ENCODE results near the gene SERPINA3. TPM values are rescaled to one million over a fixed set of nuclear protein-coding genes. Genes with fewer than 3 reads are reported as not detected.

The SERPINA3 gene
- total RNA-seq, 2 donors from 2014 or later, result 352 to 505 TPM

GRCh38 chr14:94578712-94579111 lies 33.5 kb upstream of the SERPINA3 start:
- WGBS, result 92% methylated on average over 6 of the region's 6 CpGs
- Histone ChIP-seq H3K4me3 (no peak overlapping the region), H3K4me1 (replicated peaks) (no peaks in the 10 kb centered on the region), H3K9me3 (no peaks in the 10 kb centered on the region), H3K36me3 (no peaks in the 10 kb centered on the region), H3K27me3 (replicated peaks; ENCODE audit: insufficient read depth) (no peaks in the 10 kb centered on the region), H3K27ac (no peak overlapping the region)
- TF ChIP-seq POLR2AphosphoS5 (IDR thresholded peaks at IDR 0.05) (no peak), CTCF (IDR thresholded peaks at IDR 0.05) (no peak), POLR2A (IDR thresholded peaks at IDR 0.05) (no peak)
- intact Hi-C loops (cut with DNase I), result no loop called here
- DNase-seq (ENCODE audit: low spot score), result no peak

DNA sequence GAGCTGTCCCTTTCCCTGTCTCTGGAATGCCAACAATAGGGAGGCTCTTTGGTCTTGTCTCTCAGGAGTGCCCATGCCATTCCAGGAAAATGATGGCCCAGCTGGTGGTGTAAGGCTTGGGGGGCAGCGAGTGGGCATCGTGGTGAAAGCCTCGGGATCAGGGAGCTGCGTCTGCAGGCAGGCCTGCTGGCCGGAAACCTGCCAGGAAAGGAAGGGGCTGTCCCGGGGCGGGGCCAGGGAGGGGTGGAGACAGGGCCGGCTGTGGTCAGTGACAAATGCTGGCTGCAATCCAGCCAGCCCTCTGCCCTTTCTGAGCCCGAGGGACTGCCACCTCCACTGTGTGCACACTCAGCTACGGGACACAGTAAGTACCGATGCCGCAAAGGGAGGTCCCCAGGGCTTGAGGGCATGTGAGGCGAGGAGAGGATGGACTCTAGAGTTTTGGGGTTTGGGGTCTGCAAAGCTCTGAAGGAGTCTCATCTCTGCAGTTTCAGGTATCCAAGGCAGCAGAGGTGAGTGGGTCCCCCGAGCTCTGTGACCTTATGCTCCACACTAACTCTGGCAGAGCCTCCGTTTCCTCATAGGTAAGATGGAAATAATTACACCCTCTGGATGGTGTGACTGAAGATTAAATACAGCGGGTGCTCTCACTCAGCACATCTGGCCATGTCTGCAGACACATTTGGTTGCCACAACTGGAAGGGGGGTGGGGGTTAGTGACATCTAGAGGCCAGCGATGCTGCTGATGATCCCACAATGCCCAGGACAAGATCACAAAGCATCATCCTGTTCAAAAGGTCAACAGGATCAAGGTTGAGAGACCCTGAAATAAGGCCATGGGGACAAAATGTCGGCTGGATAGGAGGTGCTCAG lies 30.8 kb upstream of the SERPINA3 start, which contains the start of gene SERPINA5:
TSS of gene SERPINA5 (plus strand) at position 300 of the 873 bp plus-strand sequence. CDS start 5,937 bp downstream, outside the sequence.
- intact Hi-C loops (cut with DNase I), result no loop called here
- no peaks in the 10 kb centered on the region for H3K36me3 ChIP-seq
- WGBS, result 67% methylated on average over 18 of the region's 18 CpGs
- no peaks in the 10 kb centered on the region for H3K27me3 ChIP-seq (replicated peaks; ENCODE audit: insufficient read depth)
- no peak within 1 kb of the TSS for H3K27ac ChIP-seq
- no peak for DNase-seq (ENCODE audit: low spot score)
- TF ChIP-seq CTCF (IDR thresholded peaks at IDR 0.05), result no peak
- TF ChIP-seq POLR2AphosphoS5 (IDR thresholded peaks at IDR 0.05), result no peak
- no peak for TF ChIP-seq POLR2A (IDR thresholded peaks at IDR 0.05)
- no peaks in the 10 kb centered on the region for H3K9me3 ChIP-seq
- no peak within 1 kb of the TSS for H3K4me3 ChIP-seq
- H3K4me1 ChIP-seq (replicated peaks), result no peaks in the 10 kb centered on the region

DNA sequence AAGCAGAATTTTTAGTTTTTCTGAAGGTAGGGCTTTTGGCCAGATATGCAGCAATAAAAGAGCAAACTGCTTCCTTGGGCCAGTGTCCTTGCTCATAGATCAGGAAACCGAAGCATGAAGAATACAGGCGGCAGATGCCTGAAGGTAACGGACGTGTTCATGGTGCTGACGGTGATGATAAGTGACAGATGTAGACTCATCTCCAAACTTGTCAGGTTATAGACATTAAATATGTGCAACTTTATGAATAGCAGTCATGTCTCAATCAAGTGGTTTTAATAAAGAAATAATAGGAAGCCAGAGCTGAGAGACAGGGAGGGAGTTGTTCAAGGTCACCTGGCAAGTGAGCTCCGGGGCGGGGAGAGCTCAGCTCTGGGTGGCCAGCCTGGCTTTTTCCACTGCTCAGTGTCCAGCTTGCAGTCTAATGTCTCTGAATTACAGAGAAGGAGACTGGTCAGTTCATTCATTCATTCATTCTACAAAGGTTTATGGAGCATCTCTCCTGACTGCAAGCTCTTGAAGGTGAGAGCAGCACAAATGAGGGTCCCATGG lies 29.9 kb upstream of the SERPINA3 start:
- TF ChIP-seq POLR2AphosphoS5 (IDR thresholded peaks at IDR 0.05), result no peak
- no peak for TF ChIP-seq CTCF (IDR thresholded peaks at IDR 0.05)
- TF ChIP-seq POLR2A (IDR thresholded peaks at IDR 0.05), result no peak

DNA sequence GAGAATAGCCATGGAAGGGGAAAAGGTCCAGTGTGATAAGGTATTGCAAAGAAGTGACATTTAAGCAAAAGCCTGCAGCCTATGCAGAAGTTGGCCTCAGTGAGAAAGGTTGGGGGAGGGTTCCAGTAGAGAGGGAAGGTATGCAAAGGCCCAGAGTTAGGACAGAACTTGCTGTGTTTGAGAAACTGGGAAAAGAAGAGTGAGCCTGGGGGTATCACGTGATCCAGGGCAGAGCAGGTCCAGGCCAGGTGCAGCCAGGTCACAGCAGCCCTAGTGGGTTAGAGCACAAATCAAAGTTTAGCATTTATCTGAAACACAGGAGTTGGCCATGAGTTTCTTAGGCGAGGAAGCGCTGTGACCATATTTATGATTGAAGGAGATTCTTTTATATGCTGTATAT lies 29.3 kb upstream of the SERPINA3 start:
- Histone ChIP-seq H3K4me1 (replicated peaks) (no peaks in the 10 kb centered on the region), H3K27me3 (replicated peaks; ENCODE audit: insufficient read depth) (no peaks in the 10 kb centered on the region), H3K27ac (no peak overlapping the region), H3K4me3 (no peak overlapping the region), H3K9me3 (no peaks in the 10 kb centered on the region), H3K36me3 (no peaks in the 10 kb centered on the region)
- no peak for TF ChIP-seq CTCF (IDR thresholded peaks at IDR 0.05)
- TF ChIP-seq POLR2A (IDR thresholded peaks at IDR 0.05), result no peak
- TF ChIP-seq POLR2AphosphoS5 (IDR thresholded peaks at IDR 0.05), result no peak
- intact Hi-C loops (cut with DNase I), result no loop called here
- DNase-seq (ENCODE audit: low spot score), result no peak
- 92% methylated on average over 3 of the region's 3 CpGs for WGBS

More for the DNA sequence above, 29.9 kb upstream of the SERPINA3 start:
- no peak overlapping the region for H3K4me3 ChIP-seq
- no peaks in the 10 kb centered on the region for H3K4me1 ChIP-seq (replicated peaks)
- no peaks in the 10 kb centered on the region for H3K36me3 ChIP-seq
- 78% methylated on average over 7 of the region's 7 CpGs for WGBS
- no peaks in the 10 kb centered on the region for H3K27me3 ChIP-seq (replicated peaks; ENCODE audit: insufficient read depth)
- H3K9me3 ChIP-seq, result no peaks in the 10 kb centered on the region
- intact Hi-C loops (cut with DNase I), result no loop called here
- H3K27ac ChIP-seq, result no peak overlapping the region
- DNase-seq (ENCODE audit: low spot score), result no peak
